Choroid plexus epithelial cell (primary cell): ENCODE data around the gene NRXN3.

Source experiments
- DNase-seq: peaks from one replicate; pipeline ENCODE4 v3.0.0-alpha.2; 2010; ENCODE audit warnings: low read depth
- H3K4me3 ChIP-seq: 2 replicates; pipeline ENCODE4 v1.5.1; 2011; ENCODE audit warnings: low read depth, mild to moderate bottlenecking, control low read depth, low read length, moderate library complexity
- TF ChIP-seq, protein P1 (sequence below): conservative IDR thresholded peaks from 2 replicates; pipeline ENCODE4 v1.5.1; 2011; ENCODE audit warnings: low read depth, mild to moderate bottlenecking, control low read depth, inconsistent platforms, low read length, moderate library complexity

The NRXN3 gene

GRCh38 chr14:79500489-79500888 lies 1330.3 kb downstream of the NRXN3 start:
- TF ChIP-seq, protein P1, sequence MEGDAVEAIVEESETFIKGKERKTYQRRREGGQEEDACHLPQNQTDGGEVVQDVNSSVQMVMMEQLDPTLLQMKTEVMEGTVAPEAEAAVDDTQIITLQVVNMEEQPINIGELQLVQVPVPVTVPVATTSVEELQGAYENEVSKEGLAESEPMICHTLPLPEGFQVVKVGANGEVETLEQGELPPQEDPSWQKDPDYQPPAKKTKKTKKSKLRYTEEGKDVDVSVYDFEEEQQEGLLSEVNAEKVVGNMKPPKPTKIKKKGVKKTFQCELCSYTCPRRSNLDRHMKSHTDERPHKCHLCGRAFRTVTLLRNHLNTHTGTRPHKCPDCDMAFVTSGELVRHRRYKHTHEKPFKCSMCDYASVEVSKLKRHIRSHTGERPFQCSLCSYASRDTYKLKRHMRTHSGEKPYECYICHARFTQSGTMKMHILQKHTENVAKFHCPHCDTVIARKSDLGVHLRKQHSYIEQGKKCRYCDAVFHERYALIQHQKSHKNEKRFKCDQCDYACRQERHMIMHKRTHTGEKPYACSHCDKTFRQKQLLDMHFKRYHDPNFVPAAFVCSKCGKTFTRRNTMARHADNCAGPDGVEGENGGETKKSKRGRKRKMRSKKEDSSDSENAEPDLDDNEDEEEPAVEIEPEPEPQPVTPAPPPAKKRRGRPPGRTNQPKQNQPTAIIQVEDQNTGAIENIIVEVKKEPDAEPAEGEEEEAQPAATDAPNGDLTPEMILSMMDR, result no peak
- no peak for DNase-seq

GRCh38 chr14:79502136-79502750 lies 1332.1 kb downstream of the NRXN3 start:
- no peak for DNase-seq
- H3K4me3 ChIP-seq, result no peak overlapping the region
- TF ChIP-seq, protein P1, result no peak

More at GRCh38 chr14:79500489-79500888, 1330.3 kb downstream of the NRXN3 start:
- no peak overlapping the region for H3K4me3 ChIP-seq

GRCh38 chr14:79502751-79503148 lies 1332.6 kb downstream of the NRXN3 start:
- TF ChIP-seq, protein P1, result no peak
- no peak for DNase-seq
- no peak overlapping the region for H3K4me3 ChIP-seq

DNA sequence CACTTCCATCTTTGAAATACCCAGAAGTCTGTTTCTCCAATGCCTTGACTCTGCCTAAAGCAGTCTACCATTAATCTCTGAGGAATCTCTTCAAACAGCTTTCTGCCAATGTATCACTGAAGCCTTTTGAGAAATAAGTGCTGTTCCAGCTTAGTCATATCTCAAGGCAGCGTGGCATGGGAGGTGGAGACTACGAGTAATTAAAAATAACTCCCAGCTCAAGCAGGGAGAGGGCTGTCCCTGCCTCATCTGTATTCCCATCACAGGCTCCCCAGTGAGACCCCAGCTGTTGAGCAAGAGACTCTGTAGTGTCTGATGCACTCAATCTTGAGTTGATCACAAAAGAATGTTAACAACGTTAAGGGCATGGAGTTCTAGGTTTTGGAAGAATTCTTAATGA lies 1340.5 kb downstream of the NRXN3 start:
- TF ChIP-seq, protein P1, result no peak
- peak; percentile 96 for DNase-seq
- no peak overlapping the region for H3K4me3 ChIP-seq

GRCh38 chr14:79511146-79511545 lies 1341.0 kb downstream of the NRXN3 start:
- peak; percentile 59 for DNase-seq
- TF ChIP-seq, protein P1, result no peak
- H3K4me3 ChIP-seq, result no peak overlapping the region

DNA sequence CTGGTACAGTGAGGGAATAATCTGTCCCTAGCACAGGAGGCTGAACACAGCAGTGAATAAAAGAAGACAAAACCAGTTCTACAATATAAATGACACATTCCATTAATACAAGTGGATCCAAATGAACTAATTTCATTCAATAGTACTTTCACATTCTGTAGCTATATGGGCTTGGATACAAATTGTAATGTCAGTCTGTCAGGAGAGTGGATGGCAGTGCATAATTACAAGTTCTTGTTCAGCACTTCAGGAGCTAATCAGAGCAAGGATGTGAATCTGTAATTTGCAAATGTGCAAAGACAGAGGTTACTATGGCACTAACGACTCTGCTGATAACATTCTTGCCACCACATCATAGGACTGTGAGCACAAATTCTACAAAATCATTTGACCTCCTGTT lies 1343.3 kb downstream of the NRXN3 start:
- TF ChIP-seq, protein P1, result no peak
- no peak overlapping the region for H3K4me3 ChIP-seq
- no peak for DNase-seq

DNA sequence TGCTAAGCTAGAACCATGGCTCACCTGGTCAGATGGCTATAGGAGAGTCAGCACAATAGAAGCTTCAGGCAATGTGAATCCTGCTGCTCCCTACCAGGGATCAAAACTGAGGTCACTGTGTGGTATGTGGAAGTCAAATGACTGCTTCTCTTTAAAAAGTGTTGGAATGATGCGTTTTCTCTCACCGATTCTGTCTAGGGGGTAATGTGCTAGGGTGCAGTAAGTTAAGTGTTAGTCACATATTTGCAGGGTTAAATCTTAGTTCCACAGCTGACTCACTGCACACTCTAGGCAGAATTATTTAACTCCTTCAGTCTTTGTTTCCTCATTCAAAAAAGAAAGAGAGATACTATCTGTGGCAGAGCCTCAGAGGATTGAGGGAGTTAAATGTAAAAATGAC lies 1344.5 kb downstream of the NRXN3 start:
- no peak overlapping the region for H3K4me3 ChIP-seq
- DNase-seq, result peak; percentile 92

More for the DNA sequence above, 1344.5 kb downstream of the NRXN3 start:
- TF ChIP-seq, protein P1, result no peak
